GM21526 (cell line): ENCODE results near the gene PLPP3.

ENCODE experiments used
- ATAC-seq: cut with Tn5 transposase; IDR thresholded peaks from one replicate; pipeline ENCODE4 v1.9.1; 2021; ENCODE audit warnings: moderate library complexity; ENCODE audit not compliant: unreplicated experiment, low FRiP score

Gene PLPP3

DNA sequence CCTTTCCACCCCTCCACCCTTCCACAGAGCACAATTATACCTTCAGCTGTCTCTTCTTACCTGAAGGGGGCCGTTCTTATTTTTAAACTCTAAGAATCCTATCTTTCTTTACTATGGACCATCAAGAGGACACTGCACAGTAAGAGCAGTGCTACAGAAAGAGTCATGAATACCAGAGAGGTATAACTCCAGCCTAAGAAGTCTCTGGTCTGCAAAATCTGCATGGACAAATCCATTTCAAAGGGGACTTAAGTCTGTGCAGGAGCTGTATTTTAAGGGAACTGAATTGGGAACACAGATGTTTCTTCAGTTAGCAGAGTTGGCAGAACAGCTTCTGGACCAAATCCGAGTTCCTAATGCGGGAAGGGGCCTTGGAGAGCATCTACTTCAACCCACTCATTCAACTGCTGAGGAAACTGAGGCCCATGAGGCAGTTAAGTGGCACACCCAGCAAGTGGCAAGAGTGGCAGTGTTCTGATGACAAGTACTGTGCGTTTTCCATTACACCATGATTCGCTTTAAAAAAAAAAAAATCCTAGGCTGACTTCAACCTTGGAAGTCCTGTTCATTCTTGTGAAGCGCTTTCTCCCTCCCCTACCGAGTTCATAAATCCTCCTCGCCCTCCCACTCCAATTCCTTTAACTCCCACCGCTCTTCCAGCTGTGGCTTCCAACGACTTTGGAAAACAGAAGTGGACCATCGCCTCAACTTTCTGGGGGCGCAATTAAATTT lies 1.8 kb downstream of the PLPP3 start:
- no peak for ATAC-seq

DNA sequence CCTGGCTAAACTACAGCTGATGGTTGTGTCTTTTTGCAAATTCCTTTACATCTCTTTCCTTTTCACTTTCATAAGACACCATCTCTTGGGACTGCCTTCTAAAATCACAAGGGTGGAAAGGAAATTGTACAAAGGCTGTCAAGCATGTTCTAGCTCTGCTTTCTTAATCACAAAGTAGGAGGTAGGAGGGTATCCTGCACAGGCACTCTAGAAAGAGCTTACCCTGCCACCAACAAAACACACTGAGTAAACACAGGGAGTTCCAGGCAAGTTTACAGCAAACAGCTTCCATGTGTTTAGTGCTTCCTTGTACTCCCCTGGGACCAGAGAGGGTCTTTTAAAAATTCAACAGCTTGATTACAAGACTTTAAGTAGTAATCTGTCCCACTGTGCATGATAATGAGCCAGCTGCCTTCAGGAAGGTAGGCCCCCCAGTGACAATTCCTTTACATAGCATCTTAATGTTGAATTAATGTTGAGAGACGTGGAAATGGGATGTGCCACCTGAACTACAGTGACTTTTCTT lies 2.4 kb downstream of the PLPP3 start:
- ATAC-seq, result no peak

DNA sequence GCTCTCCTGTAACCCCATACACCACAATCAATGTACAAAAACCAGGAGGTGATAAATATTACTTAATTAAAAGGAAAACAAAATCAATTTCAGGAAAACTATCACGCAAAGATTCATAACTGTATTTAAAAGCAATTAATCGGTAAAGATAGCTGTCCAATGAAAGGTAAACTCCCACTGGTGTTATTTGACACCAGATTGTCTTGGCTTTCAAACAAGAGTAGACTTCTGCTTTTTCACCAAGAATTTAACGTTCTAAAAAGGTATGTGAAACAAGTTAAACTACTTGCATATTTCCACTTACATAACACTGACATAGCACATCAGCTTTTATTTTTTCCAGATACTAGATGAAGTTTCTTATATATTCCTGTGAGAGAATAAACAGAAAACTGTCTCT lies 3.5 kb downstream of the PLPP3 start:
- no peak for ATAC-seq

GRCh38 chr1:56574794-56575193 lies 4.6 kb downstream of the PLPP3 start:
- ATAC-seq, result no peak

DNA sequence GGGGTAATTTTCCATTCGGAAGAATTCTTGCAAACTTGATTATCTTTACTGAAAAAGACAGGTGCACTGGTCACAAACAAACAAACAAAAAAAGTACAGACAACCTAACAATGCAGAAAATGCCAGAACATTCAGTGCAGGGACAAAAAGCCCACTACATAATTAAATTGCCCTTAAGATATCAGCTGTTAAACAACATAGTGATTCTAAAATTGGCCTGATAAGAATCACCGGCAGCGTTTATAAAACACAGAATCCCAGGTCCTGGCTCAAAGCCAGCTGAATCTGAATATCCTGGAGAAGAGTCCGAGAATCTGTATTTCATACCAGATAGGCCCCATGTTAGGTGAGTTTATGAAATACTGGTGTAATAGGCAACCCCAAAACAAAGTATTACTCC lies 6.1 kb downstream of the PLPP3 start:
- no peak for ATAC-seq

- ATAC-seq, result no peak
These were observed 6.9 kb downstream of the PLPP3 start for GRCh38 chr1:56572334-56573050.

GRCh38 chr1:56571448-56571847 lies 7.9 kb downstream of the PLPP3 start:
- no peak for ATAC-seq

GRCh38 chr1:56570924-56571372 lies 8.4 kb downstream of the PLPP3 start:
- no peak for ATAC-seq

- ATAC-seq, result no peak
These were observed 9.7 kb downstream of the PLPP3 start for GRCh38 chr1:56569661-56570060.

DNA sequence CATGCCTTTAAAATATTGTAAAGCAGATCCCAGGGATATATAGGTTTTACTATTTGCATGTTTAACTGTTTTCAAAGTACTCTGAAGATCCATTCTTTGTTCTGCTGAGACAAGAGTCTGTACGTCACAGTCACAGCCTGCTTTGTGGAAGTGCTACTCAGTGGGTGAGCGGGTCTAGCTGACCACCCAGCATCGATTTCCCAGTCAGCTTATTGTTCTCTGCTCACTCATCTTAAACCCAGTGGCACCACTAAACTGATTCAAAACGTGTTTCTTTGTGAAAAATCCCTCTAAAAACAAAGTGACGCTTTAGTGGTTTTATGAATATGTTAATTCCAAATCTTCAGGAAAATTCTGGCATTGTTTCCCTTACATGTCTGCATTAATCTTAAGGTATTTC lies 12.4 kb downstream of the PLPP3 start:
- no peak for ATAC-seq

- ATAC-seq, result no peak
These were observed 13.2 kb downstream of the PLPP3 start for GRCh38 chr1:56566061-56566744.

DNA sequence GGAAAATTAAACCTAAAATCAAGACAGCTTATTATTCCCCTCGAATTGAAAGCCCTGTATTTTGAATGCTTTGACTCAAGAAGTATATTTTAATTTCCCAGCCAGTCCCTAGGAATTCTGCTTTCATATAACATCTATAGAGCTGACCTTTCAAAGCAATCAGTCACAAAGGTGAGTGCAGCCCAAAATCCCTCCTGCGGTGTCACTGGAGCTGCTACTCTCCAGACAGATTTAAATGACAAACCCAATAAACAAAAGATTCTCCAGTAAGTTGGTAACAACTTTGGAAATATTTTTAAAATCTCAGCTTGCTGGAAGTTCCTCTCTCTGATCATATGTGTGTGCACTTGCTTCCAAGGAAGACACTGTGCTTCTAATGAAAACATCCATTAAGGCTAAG lies 14.7 kb downstream of the PLPP3 start:
- ATAC-seq, result no peak

DNA sequence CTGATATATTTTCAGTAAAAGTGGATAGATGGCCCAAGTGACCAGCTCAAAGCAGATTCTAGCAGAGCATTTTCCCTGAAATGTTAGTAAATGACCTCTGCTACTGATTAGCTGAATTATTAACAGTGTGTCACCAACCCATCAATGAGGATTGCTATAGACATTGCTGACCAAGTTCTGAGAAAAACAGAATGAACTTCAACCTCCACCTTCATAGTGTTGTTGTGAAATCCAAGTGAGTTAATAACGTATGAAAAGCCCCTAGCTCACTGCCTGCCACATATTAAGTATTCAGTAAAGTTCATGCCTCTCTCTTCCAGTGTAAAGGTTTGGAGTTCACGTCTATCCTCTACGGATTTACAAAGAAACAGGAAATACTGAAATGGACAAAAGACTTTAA lies 15.8 kb downstream of the PLPP3 start:
- no peak for ATAC-seq

- no peak for ATAC-seq
These were observed 16.4 kb downstream of the PLPP3 start for GRCh38 chr1:56562891-56563452.

- ATAC-seq, result no peak
These were observed 17.9 kb downstream of the PLPP3 start for GRCh38 chr1:56561227-56562019.

DNA sequence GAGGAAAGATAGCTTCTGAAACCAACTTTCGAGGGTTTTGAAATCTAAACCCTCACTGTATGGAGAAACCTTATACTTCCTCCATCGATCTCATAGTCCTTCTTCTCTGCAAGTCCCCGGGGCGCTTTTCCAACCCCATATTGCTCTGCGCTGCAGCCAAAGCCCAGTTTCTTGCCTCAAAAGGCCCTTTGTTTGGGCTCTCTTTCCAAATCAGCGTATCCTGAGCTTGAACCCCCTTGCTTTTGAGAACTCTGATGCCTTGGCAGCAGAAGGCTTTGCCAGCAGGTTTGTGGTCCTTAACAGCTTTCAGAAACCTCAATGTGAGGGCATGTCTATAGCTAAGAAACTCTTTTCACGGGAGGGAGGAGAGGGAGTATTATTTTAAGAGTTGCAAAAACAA lies 21.6 kb downstream of the PLPP3 start:
- no peak for ATAC-seq

DNA sequence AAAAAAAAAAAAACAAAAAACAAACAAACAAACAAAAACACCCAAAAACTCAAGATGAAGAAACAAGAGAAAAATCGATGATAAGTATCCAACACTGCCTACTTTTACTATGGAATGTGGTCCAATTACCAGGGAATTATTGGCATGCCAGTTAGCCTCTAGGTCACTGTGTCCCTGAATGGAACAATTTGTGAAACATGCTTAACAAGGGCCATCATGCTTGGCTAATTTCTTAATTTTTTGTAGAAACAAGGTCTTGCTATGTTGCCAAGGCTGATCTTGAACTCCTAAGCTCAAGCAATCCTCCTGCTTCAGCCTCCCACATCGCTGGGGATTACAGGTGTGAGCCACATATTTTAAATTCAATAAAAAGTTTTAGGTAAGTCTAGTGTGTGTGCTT lies 23.9 kb downstream of the PLPP3 start:
- ATAC-seq, result no peak

GRCh38 chr1:56553046-56553445 lies 26.3 kb downstream of the PLPP3 start:
- no peak for ATAC-seq

- no peak for ATAC-seq
These were observed 27.0 kb downstream of the PLPP3 start for GRCh38 chr1:56552349-56552748.

DNA sequence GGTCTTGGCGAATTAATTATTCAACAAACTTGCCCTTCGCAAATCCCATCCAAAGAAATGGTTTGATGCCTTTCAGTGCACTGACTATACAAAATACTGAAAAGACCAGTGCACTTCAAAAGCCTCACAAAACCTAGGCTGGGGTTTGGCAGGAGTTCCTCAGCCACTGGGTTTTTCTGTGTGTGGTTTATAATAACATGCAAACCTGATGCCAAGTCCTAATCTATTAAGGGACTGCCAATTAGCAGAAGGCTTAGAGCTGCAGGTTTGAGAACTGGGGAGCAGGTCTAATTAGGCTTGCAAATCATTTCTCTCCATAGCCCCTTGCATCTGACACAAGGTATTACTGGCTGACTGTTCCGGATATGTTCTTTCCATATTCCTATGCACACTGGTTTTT lies 27.7 kb downstream of the PLPP3 start:
- ATAC-seq, result no peak
